GM19351 (cell line): ENCODE results near the gene SLBP.
A peak's percentile ranks its signal among the peaks of the same experiment; 100 is the strongest.
"Not testable (repeated sequence)": the region's sequence is repeated elsewhere in the genome, so short reads cannot be mapped to it uniquely, and the experiment has no call there.

ENCODE experiments used
- ATAC-seq: cut with Tn5 transposase; IDR thresholded peaks from one replicate; pipeline ENCODE4 v1.9.1; 2021; ENCODE audit warnings: mild to moderate bottlenecking, moderate library complexity; ENCODE audit not compliant: unreplicated experiment

Gene SLBP

DNA sequence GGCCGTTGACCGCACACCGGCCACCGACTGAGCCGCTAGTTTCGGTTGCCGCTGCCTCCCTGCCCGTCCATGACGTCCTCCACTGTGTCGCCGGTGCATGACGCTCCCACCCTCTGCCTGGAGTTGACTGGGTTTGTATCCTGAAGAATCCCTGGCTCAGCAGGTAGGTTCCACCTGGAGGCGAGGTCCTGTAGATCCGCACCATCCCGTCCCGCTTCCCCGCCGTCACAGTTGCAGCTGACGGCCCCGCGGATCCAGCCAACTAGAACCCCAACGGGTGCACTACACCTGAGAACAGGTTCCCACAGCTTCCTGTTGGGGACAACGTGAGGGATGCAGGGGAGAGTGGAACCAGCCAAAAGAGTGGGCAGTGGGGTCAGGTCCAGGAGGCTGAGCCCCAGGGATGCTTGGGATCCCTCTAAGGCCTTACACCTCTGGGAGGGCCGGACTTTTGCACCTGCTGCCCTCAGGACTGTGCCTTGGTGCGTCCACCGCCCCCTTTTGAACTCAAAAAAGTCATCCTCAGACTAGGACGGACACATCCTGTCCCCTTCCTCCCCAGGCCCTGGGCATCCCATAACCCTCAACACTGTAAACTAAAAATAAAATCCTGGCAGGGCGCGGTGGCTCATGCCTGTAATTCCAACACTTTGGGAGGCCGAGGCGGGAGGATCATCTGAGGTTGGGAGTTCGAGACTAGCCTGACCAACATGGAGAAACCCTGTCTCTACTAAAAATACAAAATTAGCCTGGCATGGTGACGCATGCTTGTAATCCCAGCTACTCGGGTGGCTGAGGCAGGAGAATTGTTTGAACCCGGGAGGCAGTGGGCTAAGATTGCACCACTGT is 1.1 kb upstream of the SLBP start:
- peak; percentile 0 for ATAC-seq

DNA sequence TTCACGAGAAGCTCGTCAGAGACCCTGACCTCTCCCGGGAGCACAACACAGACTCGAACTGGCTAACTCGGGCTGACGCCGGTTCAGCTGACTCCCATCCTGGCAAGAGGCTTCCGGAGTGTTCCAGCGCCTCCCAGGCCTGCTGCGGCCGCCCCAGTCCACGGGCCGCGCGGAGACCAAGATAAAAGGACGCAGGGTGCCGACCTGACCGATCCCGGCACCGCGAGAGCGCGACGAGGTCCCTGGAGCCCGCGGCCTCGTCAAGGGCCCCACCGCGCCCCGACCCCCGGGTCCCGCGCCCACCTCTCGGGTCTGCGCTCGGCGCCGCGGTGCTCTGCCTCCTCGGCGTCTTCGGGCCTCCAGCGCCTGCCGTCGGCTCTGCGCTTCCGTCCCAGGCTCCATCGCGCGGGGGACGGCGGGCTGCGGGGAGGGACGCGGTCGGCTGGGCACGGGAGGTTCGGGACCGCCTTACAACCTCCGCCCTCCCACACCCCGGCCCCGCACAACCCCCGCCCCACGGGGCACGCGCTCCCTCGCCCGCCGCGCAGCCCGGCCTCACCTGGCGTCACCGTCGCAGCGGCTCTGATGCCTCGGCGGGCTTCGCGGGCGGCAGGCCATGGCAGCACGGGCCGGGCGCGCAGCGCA is 426 bp downstream of the SLBP start:
- peak; percentile 1 for ATAC-seq

DNA sequence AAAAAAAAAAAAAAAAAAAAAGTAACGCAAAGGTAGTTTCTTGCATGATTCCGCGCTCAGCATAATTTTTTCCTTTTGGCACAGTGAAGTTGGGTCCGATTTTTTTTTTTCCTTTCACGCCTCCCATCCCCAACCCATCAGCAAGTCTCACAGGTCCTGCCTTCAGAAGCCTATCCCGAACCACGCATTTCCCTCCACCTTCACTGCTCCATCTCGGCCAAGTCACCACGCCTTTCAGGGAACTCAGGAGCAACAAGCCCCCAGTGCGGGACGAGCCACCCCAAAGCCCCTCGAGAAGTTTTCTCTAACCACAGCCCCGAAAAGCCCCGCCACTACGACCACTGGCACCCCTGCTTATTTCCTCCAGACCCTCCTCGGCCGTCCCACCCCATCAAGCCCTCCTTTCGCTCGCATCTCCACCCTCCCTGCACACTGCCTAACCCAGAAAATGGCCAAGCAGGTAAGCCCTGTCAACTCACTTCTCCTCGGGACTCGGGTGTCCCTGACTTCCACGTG is 1.0 kb downstream of the SLBP start:
- no peak for ATAC-seq

DNA sequence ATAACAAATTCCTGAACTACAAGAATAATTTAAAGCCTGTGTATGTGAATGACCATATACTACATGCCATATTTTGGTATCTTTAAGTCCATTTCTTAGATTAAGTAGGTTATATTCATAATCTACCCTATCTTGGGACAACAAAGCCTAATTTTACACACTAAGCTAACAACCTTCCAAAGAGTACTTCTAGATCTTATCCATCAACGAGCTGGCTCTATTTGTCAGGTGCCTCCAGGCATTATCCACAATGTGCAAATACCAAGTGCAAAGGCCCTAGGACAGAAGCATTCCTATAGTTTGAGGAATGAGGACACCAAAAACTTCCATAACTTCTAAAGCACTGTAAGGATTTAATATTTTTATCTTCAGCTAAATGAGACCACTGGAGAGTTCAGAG is 3.5 kb downstream of the SLBP start:
- ATAC-seq: no peak

DNA sequence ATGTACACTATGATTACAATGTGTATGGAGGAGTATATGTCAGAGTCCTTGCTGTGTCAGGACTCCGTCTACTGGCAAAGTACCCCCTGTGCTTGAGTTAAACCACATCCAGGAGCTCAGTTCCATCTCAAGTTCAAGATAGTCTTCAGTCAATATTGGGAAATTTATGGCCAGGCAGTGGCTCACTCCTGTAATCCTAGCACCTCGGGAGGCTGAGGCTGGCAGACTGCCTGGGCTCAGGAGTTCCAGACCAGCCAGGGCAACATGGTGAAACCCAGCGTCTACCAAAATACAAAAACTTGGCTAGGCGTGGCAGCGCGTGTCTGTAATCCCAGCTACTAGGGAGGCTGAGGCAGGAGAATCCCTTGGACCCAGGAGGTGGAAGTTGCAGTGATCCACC is 5.8 kb downstream of the SLBP start:
- ATAC-seq: no peak

DNA sequence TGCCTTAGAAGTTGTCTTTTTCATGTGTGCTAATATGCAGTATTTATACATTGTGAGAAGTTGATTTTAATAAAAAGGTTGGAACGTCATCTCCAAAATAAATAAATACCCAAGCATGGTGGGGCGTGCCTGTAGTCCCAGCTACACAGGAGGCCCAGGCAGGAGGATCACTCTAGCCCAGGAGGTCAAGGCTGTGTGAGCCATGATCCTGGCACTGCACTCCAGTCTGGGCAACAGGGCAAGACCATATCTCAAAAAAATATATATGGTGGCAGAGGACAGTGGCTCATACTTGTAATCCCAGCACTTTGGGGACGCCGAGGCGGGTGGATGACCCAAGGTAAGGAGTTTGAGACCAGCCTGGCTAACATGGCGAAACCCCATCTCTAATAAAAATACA is 6.4 kb downstream of the SLBP start:
- no peak for ATAC-seq

DNA sequence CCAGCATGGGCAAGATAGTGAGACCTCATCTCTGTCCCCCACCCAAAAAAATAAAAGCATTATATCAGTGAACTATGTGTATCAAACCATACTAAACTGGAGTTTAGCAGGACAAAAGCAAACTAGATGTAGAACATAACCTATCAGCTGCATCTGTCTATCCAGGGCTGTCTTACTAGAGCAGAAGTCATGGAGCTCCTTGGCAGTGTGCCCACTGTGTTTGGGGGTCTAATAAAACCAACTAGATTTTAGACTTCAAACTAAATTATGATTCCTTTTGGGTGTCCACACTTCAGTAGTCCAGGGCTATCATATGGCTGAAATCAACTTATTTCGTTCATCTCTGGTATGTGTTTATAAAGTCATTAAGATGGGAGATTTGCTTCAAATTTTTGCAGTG is 8.3 kb downstream of the SLBP start:
- ATAC-seq: no peak

DNA sequence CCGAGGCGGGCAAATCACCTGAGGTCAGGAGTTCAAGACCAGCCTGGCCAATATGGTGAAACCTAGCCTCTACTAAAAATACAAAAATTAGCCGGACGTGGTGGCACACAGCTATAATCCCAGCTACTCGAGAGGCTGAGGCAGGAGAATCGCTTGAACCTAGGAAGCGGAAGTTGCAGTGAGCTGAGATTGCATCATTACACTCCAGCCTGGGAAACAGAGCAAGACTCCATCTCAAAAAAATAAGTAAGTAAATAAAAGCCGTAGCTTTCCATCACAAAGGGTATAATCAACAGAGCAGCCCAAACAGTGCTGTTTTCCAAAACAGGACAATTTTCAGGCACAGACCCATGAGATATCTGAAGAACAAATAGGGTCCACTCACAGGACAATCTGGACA is 10.4 kb downstream of the SLBP start:
- not testable (repeated sequence) for ATAC-seq

DNA sequence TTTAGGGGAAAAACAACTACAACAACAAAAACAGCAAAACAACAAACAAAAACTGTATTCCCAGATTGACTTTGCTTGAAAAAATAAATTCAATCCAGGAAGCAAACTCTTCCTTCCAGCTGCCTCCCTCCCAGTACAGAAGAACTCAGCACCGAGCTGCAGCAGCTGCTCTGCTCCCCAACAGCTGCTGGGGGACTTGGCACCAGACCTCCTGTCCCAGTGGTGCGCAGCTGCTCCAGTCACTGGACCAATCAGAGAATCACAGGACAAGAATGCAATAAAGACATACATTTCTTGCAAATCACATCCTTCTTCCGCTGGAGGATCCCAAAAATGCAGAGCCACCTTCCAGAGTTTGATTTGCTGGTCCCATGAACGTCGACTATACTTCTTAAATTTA is 16.2 kb downstream of the SLBP start:
- ATAC-seq: no peak

DNA sequence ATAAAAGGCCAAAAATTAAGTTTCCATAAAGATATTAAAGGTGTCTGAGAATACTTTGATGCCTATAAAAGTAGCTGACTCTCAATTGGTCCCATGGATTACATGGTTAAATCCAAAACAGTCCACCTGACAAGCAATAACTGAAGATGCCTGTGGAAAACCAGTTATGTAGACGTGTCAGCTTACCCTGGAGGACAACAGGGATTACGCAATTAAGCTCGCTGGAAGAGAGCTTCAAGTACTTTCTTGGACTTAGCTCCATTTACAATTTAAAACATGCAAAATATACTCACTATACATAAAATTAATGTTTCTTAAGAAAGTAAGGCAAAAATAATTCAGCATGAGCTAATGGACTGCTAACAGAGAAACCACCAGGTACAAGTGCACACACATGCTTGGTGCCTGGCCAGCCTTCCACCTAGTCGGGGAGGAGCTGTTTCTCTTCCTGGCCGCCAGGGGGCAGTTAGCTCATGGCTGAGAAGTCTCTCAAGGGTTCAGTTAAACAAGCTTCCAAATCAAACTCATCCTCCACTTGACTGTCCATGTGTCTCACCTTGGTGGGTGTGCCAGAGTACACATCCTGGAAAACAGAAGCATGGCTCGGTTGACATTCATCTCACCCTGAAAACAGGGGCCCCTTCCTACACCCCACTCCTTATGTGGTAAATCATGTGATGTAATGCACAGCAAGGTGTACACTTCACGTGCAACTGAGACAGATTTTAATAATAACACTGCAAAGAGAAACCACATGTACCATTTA is 18.8 kb downstream of the SLBP start:
- ATAC-seq: no peak

DNA sequence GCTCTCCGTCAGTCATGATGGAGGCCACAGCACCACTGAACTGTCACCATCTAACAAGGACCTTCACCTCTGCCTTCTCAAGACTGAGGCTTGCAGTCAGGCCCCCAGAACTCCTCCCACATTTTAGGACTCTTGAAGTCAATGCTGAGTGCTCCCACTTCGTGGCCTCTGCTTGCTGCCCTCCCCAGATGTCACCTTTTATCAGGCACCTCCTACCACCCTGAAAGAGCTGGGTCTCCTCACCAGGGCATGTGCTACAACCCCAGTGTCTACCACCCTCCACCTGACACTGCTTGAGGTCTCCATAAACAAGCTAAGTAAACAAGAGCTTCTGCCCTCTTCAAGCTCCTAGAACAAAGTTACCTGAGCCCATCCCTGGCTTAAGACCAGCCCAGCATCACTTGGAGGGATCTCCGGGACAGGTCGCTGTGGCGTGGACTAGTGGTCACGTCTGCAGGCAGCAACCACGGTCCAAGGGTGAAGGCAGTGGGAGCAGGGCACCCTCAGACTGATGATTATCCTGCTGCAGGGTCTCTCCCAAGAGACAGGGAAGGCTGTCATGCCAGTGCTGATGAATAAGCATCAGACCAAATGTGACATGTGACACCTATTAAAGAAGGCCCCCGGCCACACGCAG is 20.3 kb downstream of the SLBP start:
- no peak for ATAC-seq

DNA sequence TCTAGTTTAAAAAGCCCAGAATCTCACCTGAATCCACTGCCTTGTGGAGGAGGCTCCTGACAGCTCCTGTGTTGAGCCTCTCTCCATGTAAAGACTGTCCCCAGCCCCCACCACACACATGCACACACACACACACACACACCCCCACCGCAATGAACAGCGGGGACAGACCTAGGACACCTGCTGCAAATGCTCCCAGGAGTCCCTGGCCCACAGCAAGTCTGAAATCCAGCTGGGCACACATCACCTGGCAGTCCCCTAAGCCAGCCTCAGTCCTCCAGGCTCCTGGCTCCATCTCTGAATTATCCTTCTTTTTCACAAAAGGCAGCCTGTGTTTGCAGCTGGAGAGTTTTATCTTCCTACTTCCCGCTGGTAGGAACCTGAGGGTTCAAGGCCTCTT is 21.4 kb downstream of the SLBP start:
- no peak for ATAC-seq

DNA sequence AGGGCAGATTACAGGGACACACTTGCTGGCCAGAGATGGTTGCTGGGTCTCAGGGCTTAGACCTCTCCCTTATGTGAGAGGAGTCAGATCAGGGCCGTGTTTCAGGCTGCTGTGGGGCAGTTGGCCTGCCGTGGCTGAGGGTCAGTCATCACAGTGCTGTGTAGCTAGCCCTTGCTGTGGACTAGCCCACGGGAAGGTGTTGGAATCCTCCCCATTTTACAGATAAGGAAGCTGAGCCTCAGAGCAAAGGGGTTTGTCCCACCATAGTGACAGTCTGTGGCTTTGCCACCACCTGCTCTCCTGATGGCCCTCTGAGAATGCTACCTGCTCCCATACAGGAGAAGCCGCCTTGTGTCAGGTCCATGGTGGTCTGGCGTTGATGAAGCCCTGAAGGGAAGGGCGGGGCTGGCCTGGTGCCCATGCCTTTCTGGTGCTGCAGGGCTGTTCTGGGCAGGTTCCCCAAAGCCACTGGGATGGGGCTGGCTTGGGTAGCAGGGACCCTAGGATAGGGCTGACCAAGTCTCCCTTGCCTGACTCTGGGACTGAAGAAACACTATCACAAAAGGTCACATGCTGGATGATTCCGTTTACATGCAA is 25.6 kb downstream of the SLBP start:
- ATAC-seq: no peak

DNA sequence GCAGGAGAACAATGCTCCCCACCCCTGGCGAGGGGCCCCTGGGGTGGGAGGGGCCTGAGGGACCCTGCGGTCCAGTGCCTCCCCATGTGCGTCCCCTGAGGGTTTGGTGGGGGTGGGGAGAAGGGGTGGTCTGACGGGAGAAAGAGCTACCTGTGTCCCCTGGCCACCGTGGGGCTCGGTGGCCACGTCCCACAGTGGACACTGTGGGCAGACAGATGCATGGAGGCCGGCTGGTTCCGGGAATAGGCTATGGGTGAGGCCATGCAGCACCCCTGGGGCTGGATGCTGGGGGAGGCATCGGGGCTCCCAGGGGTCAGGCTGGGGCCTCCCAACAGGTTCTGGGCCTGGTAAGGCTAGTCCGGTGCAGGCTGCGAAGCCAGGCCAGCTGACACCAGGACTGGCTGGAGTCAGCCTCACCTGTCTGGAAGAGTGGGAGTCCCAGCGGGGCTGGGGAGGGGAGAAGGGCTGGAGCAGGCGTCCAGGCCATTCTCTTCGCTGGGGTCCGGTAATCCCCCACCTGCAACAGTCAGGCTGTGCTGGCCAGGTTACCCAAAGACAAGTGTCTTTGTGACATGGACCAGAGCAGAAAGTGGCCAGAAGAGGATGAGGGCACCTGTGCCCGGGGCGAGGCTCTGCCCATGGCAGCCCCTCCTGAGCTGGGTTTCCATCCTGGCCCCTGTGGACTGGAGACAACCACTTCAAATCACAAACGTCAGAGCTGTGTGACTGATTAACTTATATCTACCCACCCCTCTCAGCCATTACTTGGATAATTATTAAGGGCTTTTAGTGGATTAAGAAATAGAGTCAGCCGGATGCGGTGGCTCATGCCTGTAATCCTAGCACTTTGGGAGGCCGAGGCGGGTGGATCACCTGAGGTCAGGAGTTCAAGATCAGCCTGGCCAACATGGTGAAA is 26.6 kb downstream of the SLBP start:
- ATAC-seq: no peak

DNA sequence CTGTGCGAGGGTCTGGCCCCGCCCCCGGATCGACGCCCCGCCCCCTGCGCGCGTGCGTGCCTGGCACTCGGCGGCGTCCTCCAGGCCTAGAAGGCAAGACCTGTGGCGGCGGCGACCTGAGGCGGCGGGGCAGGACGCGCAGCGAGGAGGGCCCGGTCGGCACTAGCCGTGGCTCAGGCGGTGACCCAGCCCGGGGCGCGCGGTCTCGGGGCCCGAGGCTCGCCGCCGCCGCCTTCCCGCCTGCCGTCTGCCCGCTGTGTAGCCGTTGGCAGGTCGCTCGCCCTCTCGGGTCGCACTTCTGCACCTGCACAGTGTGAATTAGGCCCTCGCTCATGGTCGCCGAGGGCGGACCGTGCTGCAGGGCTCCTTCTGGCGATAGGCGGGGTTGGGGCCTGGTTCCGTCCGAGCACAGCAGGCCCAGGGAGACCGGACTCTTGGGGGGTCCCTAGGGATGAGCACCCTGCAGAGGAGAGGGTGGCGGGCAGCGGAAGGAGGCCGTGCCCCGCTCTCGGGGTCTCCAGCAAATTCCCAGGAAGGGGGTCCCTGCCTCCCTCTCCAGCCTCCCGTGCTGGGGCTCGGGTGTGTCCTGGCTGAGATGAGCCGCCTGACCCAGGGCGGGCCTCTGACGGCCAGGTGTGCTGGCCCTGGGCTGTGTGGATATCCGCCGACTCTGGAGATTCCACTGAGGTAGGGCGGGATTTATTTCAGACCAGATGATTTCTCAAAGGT is 27.4 kb downstream of the SLBP start:
- ATAC-seq: peak; percentile 3

DNA sequence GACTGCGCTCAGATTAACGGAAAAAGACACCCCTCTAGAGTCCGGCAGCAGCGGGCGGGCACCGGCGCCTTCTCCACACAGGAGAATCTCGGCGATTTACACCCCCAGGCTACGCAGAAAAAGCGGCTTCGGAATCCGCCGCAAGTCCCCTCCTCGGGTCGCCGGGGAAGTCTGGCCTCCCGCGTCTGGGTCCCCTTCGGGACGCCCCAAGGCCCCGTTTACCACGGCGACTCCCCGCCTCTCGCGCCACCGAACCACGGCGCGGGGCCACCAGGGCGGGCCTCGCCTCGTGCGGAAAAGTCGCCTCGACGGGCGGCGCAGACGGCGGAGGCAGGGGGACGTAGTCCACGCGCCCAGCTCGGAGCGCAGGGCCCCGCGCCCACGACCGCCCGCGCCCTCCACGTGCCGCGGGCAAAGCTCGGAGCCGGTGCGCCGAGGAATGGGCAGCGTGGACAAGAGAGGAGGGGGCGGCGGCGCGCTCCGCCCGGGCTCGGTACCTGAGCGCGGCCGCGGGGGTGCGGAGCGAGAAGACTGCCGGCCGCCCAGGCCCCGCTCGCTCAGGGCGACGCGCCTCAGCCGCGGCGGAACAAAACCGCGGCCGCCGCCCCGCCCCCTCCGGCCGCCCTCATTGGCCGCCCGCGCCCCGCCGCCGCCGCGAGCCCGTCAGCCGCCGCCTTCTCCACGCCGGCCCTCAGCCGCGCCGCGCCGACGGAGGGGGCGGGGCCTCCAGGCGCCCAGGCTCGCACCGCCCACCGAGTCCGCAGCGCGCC is 28.2 kb downstream of the SLBP start, which contains the start of gene FAM53A:
Gene FAM53A, minus strand, starts transcription at position 578 of the 770 bp plus-strand sequence. CDS start 15,572 bp downstream, outside the sequence.
- ATAC-seq: peak; percentile 82

DNA sequence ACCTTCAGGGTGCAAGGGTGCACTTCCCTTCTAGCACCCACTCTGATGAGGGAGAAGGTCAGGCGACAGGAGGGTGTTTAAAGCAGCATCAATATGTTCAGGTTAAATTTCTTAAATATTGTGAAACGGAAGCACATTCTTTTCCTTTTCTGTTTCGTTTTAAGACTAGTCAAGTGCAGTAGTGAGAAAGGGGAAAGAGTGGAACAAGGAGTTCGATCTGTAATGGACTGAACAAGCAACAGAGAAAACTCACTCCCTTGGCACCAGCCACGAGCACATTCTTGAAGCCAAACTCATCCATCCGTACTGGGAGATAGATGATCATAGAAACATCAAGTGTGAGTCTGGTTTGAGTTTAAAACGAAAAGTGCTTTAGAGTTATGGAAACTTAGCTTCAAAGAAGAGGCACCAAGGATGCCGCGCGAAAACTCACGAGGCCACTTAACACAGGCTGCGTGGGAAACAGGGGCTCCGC is 28.8 kb downstream of the SLBP start:
- no peak for ATAC-seq

DNA sequence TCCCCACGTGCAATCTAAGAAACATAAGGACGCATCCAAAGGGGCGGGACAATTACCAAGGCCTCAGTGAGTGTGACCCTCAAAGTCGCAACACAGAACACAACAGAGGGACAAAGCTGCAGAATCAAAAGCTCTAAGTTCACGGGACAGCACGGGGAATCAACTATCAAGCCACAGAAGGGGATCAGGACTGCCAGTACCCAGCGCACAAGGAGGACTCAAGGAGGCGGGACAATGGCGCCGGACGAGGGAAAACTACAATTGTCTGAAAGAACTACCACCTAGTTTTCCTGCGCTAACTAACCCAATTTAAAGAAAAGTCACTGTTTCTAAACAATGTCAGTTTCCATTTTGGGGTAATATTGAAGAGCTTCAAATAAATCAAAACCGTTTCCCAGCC is 29.3 kb downstream of the SLBP start:
- ATAC-seq: no peak
